Measurements from ENCODE around the gene INSL3.

The INSL3 gene, protein sequence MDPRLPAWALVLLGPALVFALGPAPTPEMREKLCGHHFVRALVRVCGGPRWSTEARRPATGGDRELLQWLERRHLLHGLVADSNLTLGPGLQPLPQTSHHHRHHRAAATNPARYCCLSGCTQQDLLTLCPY

DNA sequence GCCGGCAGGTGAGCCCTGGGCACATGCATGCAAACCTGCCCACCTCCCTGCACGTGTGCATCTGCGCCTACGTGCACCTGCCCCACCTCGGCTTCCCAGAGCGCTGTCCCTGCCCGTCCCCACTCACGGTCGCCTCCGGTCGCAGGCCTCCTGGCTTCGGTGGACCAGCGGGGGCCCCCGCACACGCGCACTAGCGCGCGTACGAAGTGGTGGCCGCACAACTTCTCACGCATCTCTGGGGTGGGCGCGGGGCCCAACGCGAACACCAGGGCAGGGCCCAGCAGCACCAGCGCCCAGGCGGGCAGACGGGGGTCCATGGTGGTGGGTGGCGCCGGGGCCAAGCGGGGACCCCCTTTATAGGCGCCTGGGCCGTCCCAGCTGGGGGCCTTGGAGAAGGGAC lies at the start of gene INSL3:
INSL3 (minus strand) TSS at position 330 of the 400 bp plus-strand sequence; CDS start at position 317, 13 bp downstream.
- DNase-seq: no peak

DNA sequence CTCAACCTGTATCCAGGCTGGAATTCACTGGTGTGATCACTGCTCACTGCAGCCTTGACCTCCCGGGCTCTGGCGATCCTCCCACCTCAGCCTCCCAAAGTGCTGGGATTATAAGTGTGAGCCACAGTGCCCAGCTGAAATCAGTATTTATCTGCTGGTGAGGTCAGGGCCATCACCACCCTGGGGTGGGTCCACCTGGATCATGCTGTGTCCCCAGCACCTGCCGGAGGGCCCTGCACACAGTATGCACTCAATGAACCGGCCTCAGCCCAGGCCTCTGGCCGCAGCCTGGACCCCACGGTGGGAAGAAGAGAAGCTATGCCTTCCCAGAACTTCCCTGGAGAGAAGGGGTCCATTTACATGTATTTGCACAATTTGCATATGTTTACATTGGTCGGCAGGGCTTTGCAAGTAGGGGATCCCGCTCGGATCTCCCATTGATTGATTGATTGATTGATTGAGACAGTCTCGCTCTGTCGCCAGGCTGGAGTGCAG lies 47.8 kb upstream of the INSL3 start:
- no peak for DNase-seq

DNA sequence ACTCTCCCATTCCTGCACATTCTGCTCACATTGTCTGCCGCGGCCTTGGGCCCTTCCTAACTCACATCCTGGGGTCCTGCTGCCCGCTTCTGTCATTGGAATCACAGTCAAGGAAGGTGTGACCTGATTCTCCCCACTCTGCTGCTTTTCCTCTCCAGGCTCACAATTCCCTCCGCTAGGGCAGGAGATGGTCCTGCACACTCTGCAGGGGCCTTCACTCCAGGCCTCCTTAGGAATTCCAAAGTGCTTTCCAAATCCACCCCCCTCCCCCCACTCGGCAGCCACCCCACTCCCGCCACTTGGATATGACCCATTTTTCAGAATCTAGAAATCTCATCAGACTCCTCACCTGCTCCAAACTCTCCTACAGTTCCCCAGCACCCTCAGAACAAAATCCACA lies 47.4 kb upstream of the INSL3 start:
- DNase-seq: no peak

DNA sequence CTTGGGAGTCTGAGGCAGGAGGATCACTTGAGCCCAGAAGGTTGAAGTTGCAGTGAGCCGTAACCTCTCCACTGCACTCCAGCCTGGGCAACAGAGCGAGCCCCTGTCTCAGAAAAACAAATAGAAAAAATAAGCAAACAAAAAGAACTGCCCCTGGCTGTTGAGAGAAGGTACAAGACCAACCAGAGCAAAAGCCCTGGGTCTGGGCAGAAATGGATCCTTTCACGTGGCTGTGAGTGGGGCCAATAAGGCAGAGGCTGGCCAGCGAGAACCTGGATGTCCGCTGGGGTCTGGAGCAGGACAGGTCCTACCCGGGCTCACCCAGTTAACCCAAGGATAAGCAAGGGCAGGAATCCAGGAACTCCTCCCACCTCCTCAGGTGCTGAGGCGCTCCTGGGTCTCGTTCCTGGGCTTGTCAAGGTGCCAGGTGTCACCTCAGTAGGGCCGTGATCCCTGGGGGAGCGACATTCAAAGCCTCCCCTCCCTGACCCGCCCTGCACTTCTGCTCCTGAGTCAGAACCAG lies 45.7 kb upstream of the INSL3 start:
- DNase-seq: no peak

DNA sequence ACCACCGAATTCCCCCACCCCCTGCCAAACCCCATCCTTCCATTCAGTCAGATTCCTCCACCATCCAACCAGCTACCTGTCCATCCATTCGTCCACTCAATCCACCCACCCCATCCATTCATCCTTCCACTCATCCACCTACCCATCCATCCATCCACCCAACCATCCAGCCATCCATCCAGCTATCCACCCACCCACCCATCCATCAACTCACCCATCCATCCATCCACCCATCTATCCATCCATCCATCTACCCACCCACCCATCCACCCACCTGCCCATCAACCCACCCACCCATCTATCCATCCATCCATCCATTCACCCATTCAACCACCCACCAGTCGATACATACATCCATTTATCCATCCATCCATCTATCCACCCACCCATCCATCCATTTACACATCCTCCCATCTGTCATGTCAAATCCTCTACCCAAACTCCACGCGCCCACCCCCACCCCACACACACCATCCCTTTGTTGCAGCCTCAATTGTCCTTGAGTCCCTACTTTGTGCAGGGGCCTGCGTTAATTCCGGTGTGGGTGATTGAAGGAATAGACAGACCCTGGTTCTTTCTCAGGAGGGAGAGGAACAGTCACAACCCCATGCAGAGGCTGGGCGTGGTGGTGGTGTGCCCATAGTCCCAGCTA lies 45.1 kb upstream of the INSL3 start:
- no peak for DNase-seq

DNA sequence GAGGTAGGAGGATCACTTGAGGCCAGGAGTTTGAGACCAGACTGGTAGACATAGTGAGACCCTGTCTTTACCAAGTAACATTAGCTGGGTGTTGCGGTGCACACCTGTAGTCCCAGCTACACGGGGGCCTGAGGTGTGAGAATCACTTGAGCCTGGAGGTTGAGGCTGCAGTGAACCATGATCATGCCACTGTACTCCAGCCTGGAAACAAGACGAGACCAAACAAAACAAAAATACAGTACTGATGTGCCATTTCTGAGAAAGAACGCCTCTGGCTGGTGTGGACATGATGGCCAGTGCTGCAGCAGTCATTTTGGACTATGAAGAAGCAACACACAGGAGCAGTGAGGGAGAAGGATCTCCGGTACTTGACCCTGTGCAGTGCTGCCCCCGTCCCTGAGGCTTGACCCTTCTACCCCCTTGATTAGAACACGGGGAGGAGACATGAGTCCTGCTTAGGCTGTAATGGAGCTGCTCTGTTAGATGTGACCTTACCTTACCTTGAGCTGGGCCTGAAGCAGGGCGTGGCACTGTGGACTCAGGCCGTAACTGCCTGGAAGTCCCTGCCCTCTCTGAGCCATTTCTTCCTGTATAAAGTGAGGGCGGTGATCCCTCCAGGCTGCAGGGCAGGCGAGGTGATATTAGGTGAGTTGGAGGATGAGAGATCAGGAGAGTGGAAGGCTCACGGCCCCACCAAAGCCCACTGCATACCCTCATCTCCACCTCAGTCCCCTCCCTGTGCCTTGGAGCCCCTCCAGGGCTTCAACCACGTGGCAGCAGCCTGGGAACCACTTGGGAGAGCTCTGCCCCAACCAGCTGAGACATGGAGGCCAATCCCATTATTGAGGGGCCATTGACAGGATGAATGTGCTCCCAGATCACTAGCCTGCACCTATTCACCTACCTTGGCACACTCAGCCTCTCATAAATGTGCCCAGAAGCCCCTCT lies 44.3 kb upstream of the INSL3 start:
- DNase-seq: no peak

DNA sequence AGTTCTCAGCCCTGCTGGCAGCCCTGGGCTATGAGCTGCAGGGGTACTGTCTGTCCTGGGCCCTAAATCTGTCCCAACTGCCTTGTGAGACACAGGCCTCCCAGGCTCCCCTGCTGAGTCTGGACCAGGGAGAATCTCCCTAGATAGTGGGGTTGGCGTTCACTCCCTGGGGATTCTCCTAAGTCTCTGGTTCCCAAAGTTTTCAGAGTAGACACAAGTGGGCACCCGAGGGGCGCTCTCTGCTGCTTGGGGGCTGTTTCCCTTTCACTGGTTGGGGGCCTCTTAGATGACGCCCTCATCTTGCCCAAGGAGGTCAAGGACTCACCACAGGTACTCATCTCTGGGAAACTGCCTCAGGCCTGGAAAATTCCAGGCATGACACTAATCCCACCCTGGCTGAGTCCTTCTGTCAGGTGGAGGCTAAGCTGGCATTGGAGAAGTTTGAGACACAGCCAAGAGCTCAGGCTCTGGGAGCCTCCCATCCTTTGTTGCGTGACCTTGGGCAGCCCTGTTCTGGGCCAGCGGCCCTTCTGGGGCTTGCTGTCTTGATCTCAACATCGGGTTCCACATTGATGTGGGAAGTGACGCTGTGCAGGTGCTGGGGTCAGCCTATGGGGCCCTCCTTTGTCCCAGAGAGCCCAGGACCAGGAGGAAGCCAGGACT lies 42.3 kb upstream of the INSL3 start:
- no peak for DNase-seq

DNA sequence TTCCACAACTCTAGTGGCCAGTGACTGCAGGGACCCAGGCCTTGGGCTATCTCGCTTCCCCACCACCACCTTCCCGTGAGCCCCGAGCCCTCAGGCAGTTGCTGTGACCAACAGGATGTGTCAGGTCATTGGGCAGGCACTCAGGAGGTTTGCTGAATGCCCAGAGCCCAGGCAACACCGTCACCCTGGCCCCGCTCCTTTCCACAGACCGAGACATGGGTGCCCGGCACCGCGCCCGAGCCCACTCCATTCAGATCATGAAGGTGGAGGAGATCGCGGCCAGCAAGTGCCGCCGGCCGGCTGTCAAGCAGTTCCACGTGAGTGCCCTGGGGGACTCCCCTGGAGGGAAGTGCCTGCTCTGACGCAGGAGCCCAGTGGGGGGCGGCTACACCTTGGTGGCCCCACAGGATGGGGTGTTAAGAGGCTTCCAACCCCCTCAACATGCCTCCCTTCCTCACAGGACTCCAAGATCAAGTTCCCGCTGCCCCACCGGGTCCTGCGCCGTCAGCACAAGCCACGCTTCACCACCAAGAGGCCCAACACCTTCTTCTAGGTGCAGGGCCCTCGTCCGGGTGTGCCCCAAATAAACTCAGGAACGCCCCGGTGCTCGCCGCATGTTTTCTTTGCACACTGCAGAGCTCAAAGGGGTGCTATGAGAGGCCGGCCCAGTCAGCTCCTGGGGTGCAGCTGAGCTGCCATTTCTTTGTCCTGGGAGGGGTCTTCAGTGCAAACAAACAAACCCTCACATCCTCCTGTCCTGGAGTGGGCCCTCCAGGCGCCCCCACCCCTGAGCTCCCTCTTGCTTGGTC lies 41.6 kb upstream of the INSL3 start:
- no peak for DNase-seq

DNA sequence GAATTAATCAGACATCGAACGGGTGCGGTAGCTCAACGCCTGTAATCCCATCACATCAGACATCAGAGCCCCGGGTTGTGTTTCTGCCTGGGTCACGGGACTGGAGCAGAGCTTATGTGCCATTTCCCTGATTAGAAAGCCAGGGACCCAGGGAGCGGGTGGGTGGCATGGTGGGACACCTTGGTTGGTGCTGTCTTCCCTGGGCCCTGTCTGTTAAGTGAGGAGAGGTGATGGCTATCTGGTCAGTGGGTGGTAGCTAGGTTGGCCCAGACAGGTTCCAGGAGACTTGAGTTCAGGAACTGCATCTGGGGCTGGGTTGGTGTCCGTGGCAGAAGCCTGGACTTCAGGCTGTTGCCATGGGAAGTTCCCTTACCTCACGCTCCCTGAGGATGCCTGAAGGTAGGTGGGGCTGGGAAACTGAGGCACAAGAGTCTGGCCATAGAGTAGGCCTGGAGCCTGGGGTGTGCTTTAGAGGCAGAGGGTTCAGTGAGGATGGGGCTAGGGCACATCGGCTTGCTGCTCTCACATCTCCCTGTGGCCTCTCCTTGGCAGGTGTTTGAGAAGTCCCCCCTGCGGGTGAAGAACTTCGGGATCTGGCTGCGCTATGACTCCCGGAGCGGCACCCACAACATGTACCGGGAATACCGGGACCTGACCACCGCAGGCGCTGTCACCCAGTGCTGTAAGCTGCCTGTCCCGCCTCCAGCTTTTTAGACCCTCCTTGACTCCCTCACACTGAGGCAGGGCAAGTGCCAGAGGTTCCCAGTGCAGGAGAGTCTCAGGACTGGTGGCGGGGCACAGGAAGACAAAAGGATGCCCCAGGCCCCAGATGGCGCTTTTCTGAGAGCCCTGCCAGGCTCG lies 40.5 kb upstream of the INSL3 start:
- no peak for DNase-seq

DNA sequence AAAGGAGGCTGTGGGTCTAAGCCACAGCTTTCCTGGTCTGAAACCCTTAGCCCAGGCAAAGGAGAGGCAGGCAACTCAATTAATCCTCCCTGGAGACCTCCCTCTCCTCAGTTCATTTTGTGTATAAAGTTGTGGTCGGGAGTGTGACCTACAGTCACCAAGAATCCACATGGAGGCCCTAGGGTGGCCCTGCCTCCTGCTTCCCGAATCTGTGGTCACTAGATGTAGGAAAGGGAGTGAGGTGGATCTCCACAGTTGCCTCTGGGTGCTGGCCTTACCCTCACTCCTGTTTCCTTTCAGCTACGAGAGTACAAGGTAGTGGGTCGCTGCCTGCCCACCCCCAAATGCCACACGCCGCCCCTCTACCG lies 39.7 kb upstream of the INSL3 start:
- no peak for DNase-seq

DNA sequence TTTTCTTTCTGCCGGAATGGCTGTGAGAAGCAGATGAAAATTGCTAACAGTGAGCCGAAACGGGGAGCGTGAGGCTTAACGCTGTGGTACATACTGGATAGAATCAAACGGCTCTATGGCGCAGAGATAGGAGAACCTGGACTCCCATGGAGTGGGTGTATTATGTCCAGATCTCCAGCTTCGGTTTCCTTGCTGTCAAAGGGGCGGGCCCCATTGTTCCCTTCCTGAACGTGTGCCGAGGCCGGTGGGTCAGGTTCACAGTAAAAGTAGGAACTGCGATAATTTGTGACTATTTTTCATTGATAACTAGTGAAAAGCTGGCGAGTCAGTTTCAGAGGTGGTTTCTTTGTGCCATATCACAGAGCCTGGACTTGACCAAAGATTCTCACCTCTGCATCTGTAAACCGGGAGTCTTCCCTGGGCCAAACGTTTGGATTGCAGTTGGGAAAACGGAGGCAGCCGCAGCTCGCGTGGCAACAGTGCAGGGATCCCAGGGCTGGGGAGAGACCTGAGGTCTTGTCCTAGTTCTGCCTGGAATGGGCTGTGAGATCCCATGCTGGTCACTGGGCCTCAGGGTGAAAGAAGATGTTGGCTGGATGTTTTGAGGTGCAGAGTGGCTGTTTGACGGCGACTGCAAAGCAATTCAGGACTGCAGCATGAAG lies 39.1 kb upstream of the INSL3 start:
- no peak for DNase-seq

DNA sequence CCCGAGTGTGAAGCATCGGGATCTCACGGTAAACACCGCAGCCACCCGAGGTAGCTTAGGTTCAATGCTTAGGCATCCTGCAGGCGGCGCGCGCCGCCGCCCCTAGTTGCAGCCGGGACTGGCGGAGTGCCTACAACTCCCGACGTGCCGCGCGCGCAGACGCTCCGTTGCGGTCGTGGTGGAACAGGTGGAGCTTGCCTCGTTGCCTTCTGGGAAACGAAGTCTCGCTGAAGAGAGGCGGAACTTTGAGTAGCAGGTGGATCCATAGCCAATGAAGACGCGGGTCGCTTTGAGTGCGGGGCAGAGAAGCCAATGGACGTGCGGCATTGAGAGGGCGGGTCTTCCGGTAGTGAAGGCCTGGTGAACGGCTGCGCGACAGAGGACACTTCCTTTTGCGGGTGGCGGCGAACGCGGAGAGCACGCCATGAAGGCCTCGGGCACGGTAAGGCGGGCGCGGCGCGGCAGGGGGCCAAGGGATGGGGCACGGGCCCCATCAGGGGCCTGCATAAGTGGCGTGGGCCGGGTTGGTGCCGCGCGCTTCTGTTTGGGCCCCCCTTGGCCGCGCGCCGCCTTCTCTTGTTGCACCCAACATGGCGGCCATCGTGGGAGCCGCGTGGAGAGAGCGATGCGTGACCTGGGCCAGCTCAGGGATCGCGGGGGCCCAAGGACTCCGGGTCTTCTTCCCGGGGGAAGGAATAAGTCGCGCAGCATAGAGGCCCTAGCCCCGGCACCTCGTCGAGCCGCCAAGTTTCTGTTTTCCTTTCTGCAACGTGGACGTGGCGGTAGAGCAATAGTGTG lies 38.4 kb upstream of the INSL3 start, which contains the start of gene RPL18A:
RPL18A (plus strand) TSS at position 378 of the 798 bp plus-strand sequence; CDS start at position 425, 47 bp downstream.
- peak; percentile 99 for DNase-seq

DNA sequence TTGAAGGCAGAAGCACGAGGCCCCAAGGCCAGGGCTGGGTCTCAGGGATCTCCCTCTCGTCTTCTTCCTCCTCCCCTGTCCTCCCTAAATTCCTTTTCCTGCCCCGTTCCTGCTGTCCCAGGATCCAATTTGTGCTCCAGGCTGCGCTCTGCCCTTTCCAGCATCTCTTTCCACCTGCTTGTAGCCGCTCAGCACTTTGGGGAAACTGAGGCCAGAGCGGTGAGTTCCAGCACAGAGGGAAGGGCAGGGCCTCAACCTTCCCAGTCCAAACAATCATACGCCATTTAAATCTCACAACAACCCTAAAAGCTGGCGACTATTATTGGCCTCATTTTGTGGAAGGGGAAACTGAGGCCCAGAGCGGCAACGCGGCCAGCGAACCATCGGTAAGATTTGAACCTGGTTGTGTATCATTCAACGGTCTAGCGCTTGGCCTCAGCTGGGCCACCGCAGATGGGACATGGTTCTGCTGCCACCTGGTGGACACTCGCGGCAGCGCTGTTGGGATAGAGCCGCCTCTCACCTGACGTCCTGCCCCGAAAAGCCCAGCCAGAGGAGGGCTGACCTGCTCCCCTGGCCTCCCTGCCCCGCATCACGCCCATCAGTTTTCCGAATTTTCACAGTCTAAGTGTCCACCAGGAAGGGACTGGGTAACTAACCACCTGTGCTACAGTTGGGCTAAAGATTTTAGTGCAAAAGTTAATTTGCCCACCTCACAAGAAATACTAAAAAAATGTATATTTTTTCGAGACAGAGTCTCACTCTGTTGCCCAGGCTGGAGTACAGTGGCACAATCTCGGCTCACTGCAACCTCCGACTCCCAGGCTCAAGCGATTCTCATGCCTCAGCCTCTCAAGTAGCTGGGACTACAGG lies 34.2 kb upstream of the INSL3 start:
- DNase-seq: peak; percentile 82

DNA sequence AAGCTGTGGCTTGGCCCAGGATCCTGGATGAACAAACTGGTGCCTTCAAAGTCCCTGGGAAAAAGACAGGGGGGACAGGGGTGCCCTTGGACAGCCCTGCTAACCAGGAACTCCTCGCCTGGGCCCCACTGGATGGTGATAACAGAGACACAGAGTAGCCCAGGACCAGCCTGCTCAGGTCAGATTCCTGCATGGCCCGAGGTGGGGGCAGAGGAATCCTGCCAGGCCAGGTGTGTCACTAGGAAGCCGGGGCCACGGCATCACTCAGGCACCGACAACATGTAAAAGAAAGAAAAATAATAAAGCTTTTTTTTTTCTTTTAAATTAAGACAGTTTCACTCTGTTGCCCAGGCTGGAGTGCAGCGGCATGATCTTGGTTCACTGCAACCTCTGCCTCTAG lies 32.7 kb upstream of the INSL3 start:
- no peak for DNase-seq

DNA sequence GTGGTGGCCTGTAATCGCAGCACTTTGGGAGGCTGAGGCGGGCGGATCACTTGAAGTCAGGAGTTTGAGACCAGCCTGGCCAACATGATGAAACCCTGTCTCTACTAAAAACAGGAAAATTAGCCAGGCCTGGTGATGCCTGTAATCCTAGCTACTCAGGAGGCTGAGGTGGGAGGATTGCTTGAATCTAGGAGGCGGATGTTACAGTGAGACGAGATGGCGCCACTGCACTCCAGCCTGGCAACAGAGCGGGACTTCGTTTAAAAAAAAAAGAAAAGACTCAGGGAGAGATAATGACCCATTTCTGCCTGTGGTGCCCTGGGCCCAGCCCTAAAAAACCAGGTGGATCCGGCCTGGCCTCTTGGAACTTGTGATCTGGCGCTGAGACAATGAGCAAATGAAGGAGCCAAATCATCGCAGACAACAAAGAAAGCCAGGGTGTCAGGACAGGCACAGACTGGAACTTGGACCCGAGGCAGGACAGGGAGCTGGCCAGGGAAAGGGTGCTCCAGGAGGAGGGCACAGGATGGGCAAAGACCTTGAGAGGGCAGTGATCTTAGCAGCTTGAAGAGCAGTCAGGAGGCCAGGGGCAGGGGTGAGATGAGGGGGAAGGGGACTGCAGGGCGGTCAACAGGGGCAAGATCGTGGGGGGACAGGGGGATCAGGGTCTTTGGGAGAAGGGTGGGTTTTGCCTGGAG lies 27.4 kb upstream of the INSL3 start:
- no peak for DNase-seq

DNA sequence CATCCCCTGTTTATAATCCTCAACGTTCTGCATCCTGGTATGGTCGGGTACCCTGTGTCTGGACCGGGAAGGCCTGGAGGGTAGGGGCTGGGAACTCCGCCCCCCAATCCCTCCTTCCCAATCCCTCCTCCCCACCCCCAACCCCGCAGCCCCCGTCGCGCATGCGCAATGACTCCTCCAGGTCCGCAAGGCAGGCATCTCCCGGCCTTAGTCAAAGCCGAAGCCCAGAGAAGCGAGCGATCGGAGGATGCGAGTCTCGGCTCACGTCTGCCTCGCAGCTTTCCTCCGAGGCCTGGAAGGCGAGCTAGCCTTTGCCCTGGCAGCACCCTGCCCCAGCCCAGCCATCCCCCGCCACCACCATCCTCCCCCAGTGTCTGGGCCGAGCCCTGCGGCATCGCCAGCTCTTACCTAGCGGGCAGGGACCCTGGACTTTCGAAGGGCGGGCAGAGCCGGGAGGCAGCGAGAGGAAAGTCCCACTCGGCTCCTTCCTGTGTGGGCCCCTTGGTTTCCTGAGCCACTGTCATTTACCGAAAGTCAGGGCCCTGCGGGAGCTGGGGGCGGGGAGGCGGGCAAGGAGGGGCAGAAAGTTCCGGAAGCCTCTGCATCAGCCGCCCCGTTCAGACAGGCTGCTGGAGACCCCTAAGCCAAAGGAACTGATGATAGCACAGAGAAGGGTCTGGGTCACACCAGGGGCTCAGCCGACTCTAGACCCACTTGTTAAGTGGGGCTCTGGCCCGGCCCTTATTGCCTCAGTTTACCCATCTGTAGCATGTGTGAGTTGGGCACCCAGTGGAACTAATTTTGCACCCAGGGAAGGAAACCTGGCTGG lies 26.4 kb upstream of the INSL3 start, which contains the start of gene JAK3:
JAK3 (minus strand) TSS at position 445 of the 829 bp plus-strand sequence. CDS start 3,565 bp downstream, outside the sequence.
- peak; percentile 91 for DNase-seq

DNA sequence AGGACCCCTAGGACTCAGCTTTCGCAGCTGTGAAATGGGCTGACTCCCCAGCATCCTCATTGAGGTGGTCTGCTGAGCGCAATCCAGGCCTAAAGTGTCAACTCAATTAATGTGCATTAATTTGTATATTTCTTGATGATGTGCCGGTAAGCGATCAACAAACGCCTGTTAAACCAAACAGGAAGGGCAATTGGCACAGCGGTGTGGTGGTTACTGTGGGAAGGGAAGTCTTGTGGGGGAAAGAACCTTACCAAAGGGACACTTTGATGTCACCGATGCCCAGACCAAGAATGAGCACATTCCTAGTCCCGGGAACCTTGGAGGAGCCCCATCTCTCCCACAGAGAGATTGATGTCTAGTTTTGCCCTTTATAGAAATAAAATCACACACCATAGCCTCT lies 24.8 kb upstream of the INSL3 start:
- no peak for DNase-seq
